IMR-90 (cell line): Measurements from ENCODE around the gene LZTS3. TPM values are rescaled to one million over a fixed set of nuclear protein-coding genes. Genes with fewer than 3 reads are reported as not detected.

Experiments
- ATAC-seq: fragments of 200-7000 bp; cut with Tn5 transposase; 2 replicates; pipeline ENCODE4 v1.9.1; 2020; ENCODE audit warnings: low read depth, mild to moderate bottlenecking, moderate library complexity
- BruUV-seq: library from RNA; stranded (reverse); fragments of 400-500 nt; replicated peaks from 2 replicates; lab custom pipeline; 2021; lab: Mats Ljungman, UMichigan
- CTCF ChIA-PET: fragments of 300-600 bp; formaldehyde crosslinking; extraction: SDS; loops from one replicate; lab custom pipeline; 2021; ENCODE audit warnings: antibody characterized with exemption; lab: Yijun Ruan, JAX
- POLR2A ChIA-PET: fragments of 300-600 bp; sonication (Branson Sonifier 250); formaldehyde crosslinking; loops from one replicate; lab custom pipeline; 2022; ENCODE audit warnings: antibody characterized with exemption; ENCODE audit not compliant: unreplicated experiment; lab: Charles Lee
- DNase-seq: peaks from one replicate; pipeline ENCODE4 v3.0.0; 2013
- H2AFZ ChIP-seq: replicated peaks from 2 replicates; pipeline ENCODE3; 2013; ENCODE audit warnings: low read length, mild to moderate bottlenecking; ENCODE audit not compliant: poor library complexity
- H2AK5ac ChIP-seq: 2 replicates; pipeline ENCODE4 v1.6.1; 2013; ENCODE audit warnings: low read depth, low read length, inconsistent platforms
- H2AK9ac ChIP-seq: replicated peaks from 2 replicates; pipeline ENCODE3; 2013; ENCODE audit warnings: mild to moderate bottlenecking, low read depth, low read length, moderate library complexity; ENCODE audit not compliant: poor library complexity
- H2BK120ac ChIP-seq: 2 replicates; pipeline ENCODE4 v1.6.1; 2013; ENCODE audit warnings: low read depth, low read length, inconsistent platforms
- H2BK15ac ChIP-seq: 3 replicates; pipeline ENCODE4 v1.6.1; 2013; ENCODE audit warnings: low read depth, low read length, inconsistent platforms
- H2BK20ac ChIP-seq: 2 replicates; pipeline ENCODE4 v1.6.1; 2013; ENCODE audit warnings: low read depth, mild to moderate bottlenecking, inconsistent platforms, low read length, moderate library complexity
- H2BK5ac ChIP-seq: 2 replicates; pipeline ENCODE4 v1.6.1; 2013; ENCODE audit warnings: mild to moderate bottlenecking, low read depth, low read length, inconsistent platforms; ENCODE audit not compliant: poor library complexity, severe bottlenecking
- H3K14ac ChIP-seq: replicated peaks from 2 replicates; pipeline ENCODE4 v1.6.1; 2013; ENCODE audit warnings: low read depth, low read length, inconsistent platforms
- H3K18ac ChIP-seq: 2 replicates; pipeline ENCODE4 v1.6.1; 2013; ENCODE audit warnings: low read depth, low read length, control low read depth
- H3K23ac ChIP-seq: 2 replicates; pipeline ENCODE4 v1.6.1; 2013; ENCODE audit warnings: low read depth, low read length, inconsistent platforms
- H3K27ac ChIP-seq: 2 replicates; pipeline ENCODE4 v1.5.1; 2013; ENCODE audit warnings: mild to moderate bottlenecking, control low read depth, low read length; ENCODE audit not compliant: insufficient read depth
- H3K27me3 ChIP-seq: 2 replicates; pipeline ENCODE4 v1.6.1; 2013; ENCODE audit warnings: low read length; ENCODE audit not compliant: control insufficient read depth, insufficient read depth
- H3K36me3 ChIP-seq: 2 replicates; pipeline ENCODE4 v1.6.1; 2013; ENCODE audit warnings: low read length, mixed read lengths; ENCODE audit not compliant: control insufficient read depth, insufficient read depth
- H3K4ac ChIP-seq: 2 replicates; pipeline ENCODE4 v1.6.1; 2013; ENCODE audit warnings: low read depth, low read length, inconsistent platforms
- H3K4me1 ChIP-seq: 2 replicates; pipeline ENCODE4 v1.6.1; 2013; ENCODE audit warnings: low read length, mixed read lengths; ENCODE audit not compliant: control insufficient read depth, insufficient read depth
- H3K4me2 ChIP-seq: 2 replicates; pipeline ENCODE4 v1.6.1; 2013; ENCODE audit warnings: low read depth, mild to moderate bottlenecking, control low read depth, low read length, moderate library complexity
- H3K4me3 ChIP-seq: 2 replicates; pipeline ENCODE4 v1.5.1; 2013; ENCODE audit warnings: low read depth, mild to moderate bottlenecking, control low read depth, low read length, moderate library complexity; ENCODE audit not compliant: insufficient read depth
- H3K56ac ChIP-seq: 2 replicates; pipeline ENCODE4 v1.6.1; 2013; ENCODE audit warnings: low read length, inconsistent platforms; ENCODE audit not compliant: insufficient read depth; ENCODE audit errors: extremely low read depth
- H3K79me1 ChIP-seq, 2 experiments: 2 replicates each; pipeline ENCODE4 v1.6.1; 2013; ENCODE audit warnings: low read length in 2 of 2, inconsistent platforms in 1 of 2, low read depth in 1 of 2
- H3K9ac ChIP-seq: 2 replicates; pipeline ENCODE4 v1.6.1; 2013; ENCODE audit warnings: low read depth, low read length, control low read depth
- H3K9me1 ChIP-seq: 2 replicates; pipeline ENCODE4 v1.6.1; 2013; ENCODE audit warnings: low read length, inconsistent platforms; ENCODE audit not compliant: insufficient read depth
- H3K9me3 ChIP-seq: 2 replicates; pipeline ENCODE4 v1.6.1; 2013; ENCODE audit warnings: low read length; ENCODE audit not compliant: control insufficient read depth, insufficient read depth
- H4K20me1 ChIP-seq: 2 replicates; pipeline ENCODE4 v1.6.1; 2013; ENCODE audit warnings: low read length, inconsistent platforms; ENCODE audit not compliant: insufficient read depth
- H4K5ac ChIP-seq: 2 replicates; pipeline ENCODE4 v1.6.1; 2013; ENCODE audit warnings: mild to moderate bottlenecking, low read depth, low read length, control low read depth
- H4K8ac ChIP-seq, 2 experiments: 2 replicates each; pipeline ENCODE4 v1.6.1; 2013; ENCODE audit warnings: low read depth in 2 of 2, low read length in 2 of 2, control low read depth in 1 of 2, inconsistent platforms in 1 of 2
- H4K91ac ChIP-seq: 2 replicates; pipeline ENCODE4 v1.6.1; 2013; ENCODE audit warnings: low read depth, low read length, inconsistent platforms; ENCODE audit not compliant: insufficient read depth
- BHLHE40 ChIP-seq: fragments of 150-350 bp; IDR thresholded peaks from 2 replicates; pipeline ENCODE4 v1.6.1; 2016; ENCODE audit warnings: mild to moderate bottlenecking, low read depth, low read length
- FOS ChIP-seq: fragments of 150-350 bp; IDR thresholded peaks from 2 replicates; pipeline ENCODE4 v1.6.1; 2016; ENCODE audit warnings: low read depth, low read length
- WGBS, 2 experiments: methylation state at CpG; one replicate each; pipeline versions ENCODE4 v1.1.5 to v1.1.7; 2013; ENCODE audit warnings: missing lambda C conversion rate in 2 of 2; ENCODE audit not compliant: insufficient read length in 1 of 2; ENCODE audit errors: extremely low coverage in 2 of 2; 5-methylcytosine and 5-hydroxymethylcytosine counted together
- dilution Hi-C: fragments of 300-500 bp; cut with HindIII; formaldehyde crosslinking; loops from one replicate; pipeline ENCODE4 v1.14.3; 2018; ENCODE audit warnings: low sequenced_read_pairs; ENCODE audit not compliant: unreplicated experiment
- in situ Hi-C: fragments of 300-500 bp; cut with MboI; formaldehyde crosslinking; loops from 3 replicates; pipeline ENCODE4 v1.14.3; 2019; ENCODE audit warnings: low sequenced_read_pairs, inconsistent platforms, mixed read lengths
- intact Hi-C: fragments of 100-400 bp; cut with micrococcal nuclease; formaldehyde crosslinking; loops from 2 replicates; pipeline ENCODE4 v1.10.0; 2022
- polyA plus RNA-seq, 3 experiments: library from polyadenylated mRNA; depleted of rRNA; stranded (reverse); fragments of >200 nt; gene quantifications; 2 replicates each; pipeline ENCODE4 v1.2.3, GENCODE V29; 2012; ENCODE audit warnings: low replicate concordance in 1 of 3
- total RNA-seq: library from RNA; depleted of rRNA; stranded (reverse); fragments of >200 nt; gene quantifications from 2 replicates; pipeline ENCODE4 v1.2.3, GENCODE V29; 2012

LZTS3 gene
- total and polyA plus RNA-seq, 2 of the 4 experiments (the other 2 are of a cell fraction) = 1.4 to 3.2 TPM

DNA sequence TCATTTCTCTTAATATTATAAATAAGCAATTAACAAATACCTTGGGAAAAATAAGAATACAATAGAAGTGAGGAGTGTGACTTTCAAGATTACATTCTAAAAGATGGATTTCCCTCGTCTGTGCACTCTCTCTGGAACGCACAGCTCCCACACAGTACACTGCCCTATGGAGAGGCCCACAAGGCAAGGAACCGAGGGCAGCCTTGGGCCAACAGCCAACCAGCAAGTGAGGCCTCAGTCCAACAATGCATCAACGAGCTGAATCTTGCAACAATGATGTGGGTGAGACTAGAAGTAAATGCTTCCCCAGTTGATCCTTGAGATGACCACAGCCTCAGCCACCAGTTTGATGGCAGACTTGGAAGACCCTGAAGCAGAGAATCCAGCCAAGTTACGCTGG, 54.3 kb downstream of the LZTS3 start:
- in situ Hi-C loops = no loop called here
- H2BK20ac ChIP-seq = no peak overlapping the region
- H3K4me2 ChIP-seq = no peak overlapping the region
- ChIA-PET POLR2A (no interaction called here), CTCF (interaction anchor here (1.5 kb wide), 1 partner anchor 10 kb away, joined by 5 read pairs; no protein-coding TSS in a partner anchor)
- H2AK9ac ChIP-seq = peak overlapping the region; percentile 81
- no peak overlapping the region for H4K91ac ChIP-seq
- DNase-seq = no peak
- intact Hi-C loops = no loop called here
- H4K20me1 ChIP-seq = peaks cover 9% of the 10 kb centered on the region; the same call in 1 of the 2 replicates
- ATAC-seq = no peak
- H2BK15ac ChIP-seq = no peak overlapping the region
- no peak overlapping the region for H3K18ac ChIP-seq
- BruUV-seq = no TSS peak
- H3K27ac ChIP-seq = no peak overlapping the region
- no peak overlapping the region for H3K9ac ChIP-seq
- H3K4me3 ChIP-seq = no peak overlapping the region
- H3K9me3 ChIP-seq = no peaks in the 10 kb centered on the region
- WGBS, 2 experiments = 33% methylated on average over 1 of the region's 5 CpGs; no CpG with 5 or more reads in 1 of the 2 experiments
- no peak overlapping the region for H3K23ac ChIP-seq
- no peaks in the 10 kb centered on the region for H3K27me3 ChIP-seq
- no peak overlapping the region for H3K4ac ChIP-seq
- TF ChIP-seq FOS (no peak), BHLHE40 (no peak)
- H3K56ac ChIP-seq = no peak overlapping the region
- no peak overlapping the region for H2BK5ac ChIP-seq
- no peak overlapping the region for H2AK5ac ChIP-seq
- no peak overlapping the region for H4K5ac ChIP-seq
- H3K14ac ChIP-seq = no peak overlapping the region
- dilution Hi-C loops = no loop called here
- peaks cover 7% of the 10 kb centered on the region for H3K9me1 ChIP-seq
- no peak overlapping the region for H2AFZ ChIP-seq
- no peak overlapping the region for H4K8ac ChIP-seq
- H3K36me3 ChIP-seq = peaks cover 19% of the 10 kb centered on the region
- H3K79me1 ChIP-seq = peaks cover 6 to 30% of the 10 kb centered on the region in 2 experiments; a peak in 3 of 4 replicates
- no peak overlapping the region for H2BK120ac ChIP-seq
- no peaks in the 10 kb centered on the region for H3K4me1 ChIP-seq
